Kidney glomerular epithelial cell (primary cell): ENCODE data around the gene LZTR1.
"Not testable (repeated sequence)": the region's sequence is repeated elsewhere in the genome, so short reads cannot be mapped to it uniquely, and the experiment has no call there.

Source experiments
- DNase-seq: peaks from one replicate; lab custom pipeline; 2025; lab: John Stamatoyannopoulos, UW

Gene LZTR1

DNA sequence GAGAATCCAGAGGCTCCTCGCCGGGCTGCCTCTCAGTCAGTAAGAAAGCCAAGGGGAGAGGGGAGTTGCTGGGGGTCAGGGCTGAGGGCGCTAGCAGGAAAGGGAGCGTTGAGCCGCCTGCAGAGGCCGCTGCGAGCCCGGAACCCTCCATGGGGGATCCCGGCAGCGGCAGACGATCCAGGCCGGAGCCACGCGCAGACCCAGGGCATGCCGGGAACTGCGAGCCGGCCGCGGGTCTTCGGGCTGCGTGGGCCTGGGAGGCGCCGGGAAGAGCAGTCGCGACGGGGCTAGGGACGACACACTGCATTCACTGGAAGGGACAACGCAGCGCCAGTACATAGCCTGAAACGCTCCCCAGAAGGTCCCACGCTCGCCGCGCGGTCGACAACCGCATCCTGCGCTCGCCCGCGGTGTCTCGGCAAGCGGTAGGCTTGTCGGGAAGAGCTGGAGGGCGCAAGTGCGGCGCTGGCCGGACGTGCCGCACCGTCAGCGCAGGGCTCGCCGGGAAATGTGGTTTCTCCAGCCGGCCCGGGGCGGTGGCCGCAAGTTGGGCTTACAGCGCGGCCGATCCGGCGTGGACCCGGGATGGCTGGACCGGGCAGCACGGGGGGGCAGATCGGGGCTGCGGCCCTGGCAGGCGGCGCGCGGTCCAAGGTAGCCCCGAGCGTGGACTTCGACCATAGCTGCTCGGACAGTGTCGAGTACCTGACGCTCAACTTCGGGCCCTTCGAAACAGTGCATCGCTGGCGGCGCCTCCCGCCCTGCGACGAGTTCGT is at the start of gene LZTR1:
Gene LZTR1 (plus strand): TSS at position 511 of the 776 bp plus-strand sequence. CDS start 75 bp downstream, at position 586.
- DNase-seq, result peak; percentile 70

DNA sequence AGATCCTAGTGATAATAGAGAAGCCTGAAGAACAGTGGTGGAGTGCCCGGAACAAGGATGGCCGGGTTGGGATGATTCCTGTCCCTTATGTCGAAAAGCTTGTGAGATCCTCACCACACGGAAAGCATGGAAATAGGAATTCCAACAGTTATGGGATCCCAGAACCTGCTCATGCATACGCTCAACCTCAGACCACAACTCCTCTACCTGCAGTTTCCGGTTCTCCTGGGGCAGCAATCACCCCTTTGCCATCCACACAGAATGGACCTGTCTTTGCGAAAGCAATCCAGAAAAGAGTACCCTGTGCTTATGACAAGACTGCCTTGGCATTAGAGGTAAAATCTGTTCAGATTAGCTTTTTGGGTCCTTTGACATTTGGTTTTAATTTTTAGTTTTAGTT is 48.2 kb upstream of the LZTR1 start:
- no peak for DNase-seq

DNA sequence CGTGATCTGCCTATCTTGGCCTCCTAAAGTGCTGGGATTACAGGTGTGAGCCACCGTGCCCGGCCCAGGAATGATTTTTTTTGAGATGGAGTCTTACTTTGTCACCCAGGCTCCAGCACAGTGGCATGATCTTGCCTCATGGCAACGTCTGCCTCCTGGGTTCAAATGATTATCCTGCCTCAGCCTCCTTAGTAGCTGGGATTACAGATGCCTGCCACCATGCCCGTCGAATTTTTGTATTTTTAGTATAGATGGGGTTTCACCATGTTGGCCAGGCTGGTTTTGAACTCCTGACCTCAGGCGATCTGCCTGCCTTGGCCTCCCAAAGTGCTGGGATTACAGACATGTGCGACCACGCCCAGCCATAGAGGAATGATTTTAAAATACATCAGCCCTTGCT is 47.0 kb upstream of the LZTR1 start:
- not testable (repeated sequence) for DNase-seq

- DNase-seq, result not testable (repeated sequence)
Observed at GRCh38 chr22:20935780-20936539, 46.1 kb upstream of the LZTR1 start.

DNA sequence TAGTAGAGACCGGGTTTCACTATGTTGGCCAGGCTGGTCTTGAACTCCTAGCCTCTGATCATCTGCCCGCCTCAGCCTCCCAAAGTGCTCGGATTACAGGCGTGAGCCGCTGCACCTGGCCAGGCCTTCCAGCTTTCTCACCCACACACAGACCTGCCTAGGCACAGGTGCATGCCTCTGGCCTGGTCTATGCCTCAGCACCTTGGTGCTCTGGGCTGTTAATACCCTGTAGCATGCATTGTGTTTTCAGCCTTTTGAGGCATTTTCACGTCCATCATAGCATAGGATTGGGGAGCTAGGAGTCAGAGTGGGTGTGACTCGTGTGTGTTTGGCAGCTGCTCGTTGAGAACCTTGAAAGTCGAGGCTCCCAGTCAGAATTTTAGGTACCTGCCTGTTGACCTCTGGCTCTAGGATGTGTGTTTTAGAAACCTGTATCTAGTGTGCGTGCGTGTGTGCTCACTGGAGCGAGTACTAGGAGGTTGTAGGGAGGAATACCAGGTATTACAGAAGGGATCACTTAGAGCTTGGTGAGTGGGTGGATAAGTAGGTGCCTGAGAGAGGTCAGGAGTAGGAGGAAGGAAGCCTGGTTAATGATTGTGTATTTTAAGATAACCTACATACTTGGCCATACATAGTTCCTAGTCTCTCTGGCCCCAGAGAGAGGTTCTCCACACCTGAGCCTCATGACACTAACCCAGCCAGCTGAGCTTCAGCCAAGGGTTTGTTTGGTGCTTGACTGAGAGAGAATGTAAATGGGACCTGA is 44.9 kb upstream of the LZTR1 start:
- no peak for DNase-seq

DNA sequence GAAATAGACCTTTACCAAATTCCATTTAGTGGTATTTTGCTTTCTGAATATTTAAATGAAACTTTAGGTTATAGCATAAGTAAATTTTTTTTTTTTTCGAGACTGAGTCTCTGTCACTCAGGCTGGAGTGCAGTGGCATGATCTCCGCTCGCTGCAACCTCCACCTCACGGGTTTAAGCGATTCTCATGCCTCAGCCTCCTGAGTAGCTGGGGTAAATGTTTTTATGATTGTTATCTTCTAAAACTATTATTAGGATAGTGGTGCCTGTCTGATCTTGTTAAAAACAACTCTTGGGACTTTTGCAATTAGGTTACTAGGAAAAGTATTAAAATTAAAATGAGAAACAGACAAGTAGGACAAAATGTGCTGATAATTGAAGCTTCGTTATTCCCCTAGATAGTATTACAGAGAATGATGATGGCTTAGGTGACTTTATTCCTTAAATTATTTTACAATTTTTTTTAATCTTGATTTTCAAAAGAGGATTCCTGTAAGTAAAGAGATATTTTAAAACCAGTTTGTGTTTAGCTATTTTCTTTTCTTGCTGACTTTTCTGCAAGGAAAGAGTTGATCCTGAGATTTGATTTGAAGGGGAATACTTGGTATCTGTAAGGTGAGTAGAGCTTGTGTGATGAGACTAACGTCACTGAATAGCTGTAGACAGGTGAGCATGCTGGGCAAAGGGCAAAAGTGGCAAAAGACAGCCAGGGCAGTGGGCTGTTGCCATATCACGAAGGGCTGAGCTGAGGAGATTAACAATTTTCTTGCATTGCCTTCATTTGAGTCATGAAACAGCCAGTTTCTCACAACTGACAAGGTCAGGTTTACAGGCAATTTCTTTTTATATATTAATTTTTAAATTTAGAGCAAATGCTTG is 44.1 kb upstream of the LZTR1 start:
- no peak for DNase-seq

DNA sequence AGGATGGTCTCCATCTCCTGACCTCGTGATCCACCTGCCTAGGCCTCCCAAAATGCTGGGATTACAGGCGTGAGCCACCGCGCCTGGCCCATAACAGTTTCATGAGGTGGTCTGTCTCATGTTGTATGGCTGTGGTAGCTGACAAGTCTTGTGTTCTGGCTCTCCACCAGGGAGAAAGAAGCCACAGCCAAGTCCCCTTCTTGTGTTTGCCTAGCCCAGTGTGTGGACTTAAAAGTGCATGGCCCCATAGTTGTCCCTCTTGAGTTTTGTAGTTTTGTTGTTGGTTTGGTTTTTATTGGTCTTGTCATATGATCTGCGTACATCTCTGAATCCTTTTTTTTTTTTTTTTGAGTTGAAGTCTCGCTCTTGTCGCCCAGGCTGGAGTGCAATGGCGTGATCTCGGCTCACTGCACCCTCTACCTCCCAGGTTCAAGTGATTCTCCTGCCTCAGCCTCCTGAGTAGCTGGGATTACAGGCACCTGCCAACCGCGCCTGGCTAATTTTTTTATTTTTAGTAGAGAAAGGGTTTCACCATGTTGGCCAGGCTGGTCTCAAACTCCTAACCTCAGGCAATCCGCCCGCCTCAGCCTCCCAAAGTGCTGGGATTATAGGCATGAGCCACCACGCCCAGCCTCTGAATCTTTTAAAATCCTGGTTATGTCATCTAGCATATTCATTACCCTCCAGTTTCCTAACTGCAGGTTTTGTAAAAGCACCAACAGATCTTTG is 42.5 kb upstream of the LZTR1 start:
- not testable (repeated sequence) for DNase-seq

DNA sequence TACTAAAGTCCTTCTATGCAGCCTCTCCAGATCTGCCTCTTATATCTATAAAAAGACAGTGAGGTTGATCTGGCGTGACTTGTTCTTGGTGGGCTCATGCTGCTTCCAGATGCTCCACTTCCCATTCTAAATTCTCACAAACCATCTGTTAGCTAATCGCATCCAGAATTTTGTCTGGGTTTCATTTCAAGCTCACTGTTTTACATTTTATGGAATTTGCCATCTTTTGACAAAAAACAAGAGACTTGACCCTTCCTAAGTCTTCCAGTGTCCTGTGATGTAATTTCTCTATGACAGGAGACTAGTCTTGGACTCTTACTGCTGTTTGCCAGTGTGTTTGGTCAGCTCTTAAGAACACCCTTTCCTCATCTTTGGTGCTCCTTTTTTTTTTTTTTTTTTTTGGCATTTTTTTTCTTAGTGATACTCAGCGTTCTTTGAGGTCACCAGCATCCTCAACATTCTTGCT is 41.9 kb upstream of the LZTR1 start:
- no peak for DNase-seq

GRCh38 chr22:20940904-20941385 is 41.2 kb upstream of the LZTR1 start:
- DNase-seq, result no peak

DNA sequence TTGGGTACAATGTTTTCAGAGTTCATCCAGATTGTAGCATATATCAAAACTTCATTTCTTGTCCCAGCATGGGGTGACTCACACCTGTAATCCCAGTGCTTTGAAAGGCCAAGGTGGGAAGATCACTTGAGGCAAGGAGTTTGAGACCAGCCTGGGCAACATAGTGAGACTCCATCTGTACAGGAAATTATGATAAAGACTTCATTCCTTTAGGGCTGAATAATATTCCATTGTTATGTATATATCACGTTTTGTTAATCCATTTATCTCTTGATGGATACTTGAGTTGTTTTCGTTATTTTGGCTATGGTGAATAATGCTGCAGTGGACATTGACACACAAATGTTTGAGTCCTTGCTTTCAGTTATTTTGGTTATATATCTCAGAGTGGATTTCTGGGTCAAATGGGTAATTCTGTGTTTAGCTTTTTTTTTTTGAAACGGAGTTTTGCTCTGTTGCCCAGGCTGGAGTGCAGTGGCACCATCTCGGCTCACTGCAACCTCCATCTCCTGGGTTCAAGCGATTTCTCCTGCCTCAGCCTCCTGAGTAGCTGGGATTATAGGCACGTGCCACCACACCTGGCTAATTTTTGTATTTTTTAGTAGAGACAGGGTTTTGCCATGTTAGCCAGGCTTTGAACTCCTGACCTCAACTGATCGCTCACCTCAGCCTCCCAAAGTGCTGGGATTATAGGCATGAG is 39.7 kb upstream of the LZTR1 start:
- DNase-seq, result not testable (repeated sequence)

DNA sequence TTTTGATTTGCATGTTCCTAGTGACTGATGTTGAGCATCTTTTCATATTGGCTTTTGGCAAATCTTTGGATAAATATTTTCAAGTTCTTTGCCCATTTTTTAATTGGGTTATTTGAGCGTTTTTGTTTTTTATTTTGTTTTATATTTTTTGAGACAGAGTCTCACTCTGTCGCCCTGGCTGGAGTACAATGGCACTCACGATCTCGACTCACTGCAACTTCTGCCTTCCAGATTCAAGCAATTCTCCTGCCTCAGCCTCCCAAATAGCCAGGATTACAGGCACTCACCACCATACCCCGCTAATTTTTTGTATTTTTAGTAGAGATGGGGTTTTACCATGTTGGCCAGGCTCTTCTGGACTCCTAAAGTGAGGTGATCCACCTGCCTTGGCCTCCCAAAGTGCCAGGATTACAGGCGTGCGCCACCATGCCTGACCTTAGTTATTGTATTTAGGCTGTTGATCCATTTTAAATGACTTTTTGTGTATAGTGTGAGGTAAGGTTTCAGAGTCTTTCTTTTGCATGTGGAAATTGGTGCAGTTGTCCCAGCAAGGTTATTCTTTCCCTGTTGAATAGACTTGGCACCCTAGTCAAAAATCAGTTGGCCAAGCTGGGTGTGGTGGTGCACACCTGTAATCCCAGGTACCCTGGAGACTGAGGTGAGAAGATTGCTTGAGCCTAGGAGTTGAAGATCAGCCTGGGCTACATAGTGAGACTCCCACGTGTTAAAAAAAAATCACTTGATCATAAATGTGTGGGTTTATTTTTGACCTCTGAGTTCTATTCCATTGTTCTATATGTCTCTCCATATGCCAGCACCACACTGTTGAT is 38.8 kb upstream of the LZTR1 start:
- no peak for DNase-seq

- DNase-seq, result no peak
Observed at GRCh38 chr22:20944042-20944441, 38.1 kb upstream of the LZTR1 start.

- DNase-seq, result no peak
Observed at GRCh38 chr22:20945578-20945934, 36.5 kb upstream of the LZTR1 start.

- DNase-seq, result no peak
Observed at GRCh38 chr22:20946080-20946986, 35.8 kb upstream of the LZTR1 start.

GRCh38 chr22:20946991-20947390 is 35.1 kb upstream of the LZTR1 start:
- DNase-seq, result no peak

DNA sequence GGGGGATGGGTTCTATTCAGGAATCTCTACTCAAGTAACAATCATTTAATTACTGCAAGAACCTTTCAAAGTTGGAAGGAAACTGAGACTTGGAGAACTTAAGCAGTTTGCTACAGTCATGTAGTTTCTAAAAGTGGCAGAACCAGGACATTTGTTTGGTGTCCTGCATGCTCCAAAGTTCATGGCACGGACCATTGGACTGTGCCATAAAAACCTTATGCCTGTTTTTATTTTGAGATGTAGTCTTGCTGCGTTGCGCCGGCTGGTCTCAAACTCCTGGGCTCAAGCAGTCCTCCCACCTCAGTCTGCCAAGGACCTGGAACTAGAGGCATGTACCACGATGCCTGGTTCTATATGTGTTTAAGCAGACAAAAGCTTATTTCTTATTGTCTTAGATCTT is 33.6 kb upstream of the LZTR1 start:
- no peak for DNase-seq

DNA sequence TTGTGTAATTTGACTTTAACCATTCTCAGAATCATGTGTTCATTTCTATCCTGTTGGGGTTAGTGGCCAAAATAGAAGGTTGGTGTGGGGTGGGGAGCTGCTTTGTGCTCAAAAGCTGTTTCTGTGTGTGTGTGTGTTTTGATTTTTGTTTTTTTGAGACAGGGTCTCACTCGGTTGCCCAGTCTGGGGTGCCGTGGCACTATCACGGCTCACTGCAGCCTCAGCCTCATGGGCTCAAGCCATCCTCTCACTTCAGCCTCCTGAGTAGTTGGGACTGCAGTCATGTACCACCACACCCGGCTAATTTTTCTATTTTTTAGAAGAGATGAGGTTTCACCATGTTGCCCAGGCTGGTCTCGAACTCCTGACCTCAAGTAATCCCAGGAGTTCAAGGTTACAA is 33.1 kb upstream of the LZTR1 start:
- DNase-seq, result no peak

GRCh38 chr22:20949698-20950183 is 32.4 kb upstream of the LZTR1 start:
- DNase-seq, result no peak
